Skeletal muscle tissue (tissue), 4 donors: Measurements from ENCODE around the gene CCDC92B. TPM values are rescaled to one million over a fixed set of nuclear protein-coding genes. Genes with fewer than 3 reads are reported as not detected.
A peak's percentile ranks its signal among the peaks of the same experiment; 100 is the strongest.

Experiments used
- H3K27ac ChIP-seq: one replicate; pipeline ENCODE4 v1.7.0; 2013; ENCODE audit warnings: mild to moderate bottlenecking, low read depth, low read length, inconsistent platforms
- H3K27me3 ChIP-seq, 3 donors: one replicate each; pipeline ENCODE4 v1.7.0; 2013; ENCODE audit warnings: low read length in 3 of 3; ENCODE audit not compliant: control insufficient read depth in 3 of 3, insufficient read depth in 3 of 3
- H3K36me3 ChIP-seq, 3 donors: one replicate each; pipeline ENCODE4 v1.7.0; 2013; ENCODE audit warnings: low read length in 3 of 3; ENCODE audit not compliant: control insufficient read depth in 3 of 3, insufficient read depth in 3 of 3
- H3K4me1 ChIP-seq, 3 donors: one replicate each; pipeline ENCODE4 v1.7.0; 2013; ENCODE audit warnings: low read length in 3 of 3, mild to moderate bottlenecking in 3 of 3; ENCODE audit not compliant: control insufficient read depth in 3 of 3, insufficient read depth in 3 of 3
- H3K4me3 ChIP-seq, 3 donors: one replicate each; pipeline ENCODE4 v1.7.0; 2013; ENCODE audit warnings: low read length in 3 of 3
- H3K9ac ChIP-seq, 3 donors: one replicate each; pipeline ENCODE4 v1.7.0; 2013; ENCODE audit warnings: low read length in 3 of 3, mild to moderate bottlenecking in 3 of 3, moderate library complexity in 2 of 3, low read depth in 1 of 3
- H3K9me3 ChIP-seq, 3 donors: one replicate each; pipeline ENCODE4 v1.7.0; 2013; ENCODE audit warnings: low read length in 3 of 3; ENCODE audit not compliant: control insufficient read depth in 3 of 3
- total RNA-seq: library from RNA; depleted of rRNA; stranded (reverse); fragments of >200 nt; gene quantifications from one replicate; pipeline ENCODE4 v1.2.3, GENCODE V29; 2014
- donor health status: Osteomylitis.

CCDC92B gene
- not detected for total RNA-seq

DNA sequence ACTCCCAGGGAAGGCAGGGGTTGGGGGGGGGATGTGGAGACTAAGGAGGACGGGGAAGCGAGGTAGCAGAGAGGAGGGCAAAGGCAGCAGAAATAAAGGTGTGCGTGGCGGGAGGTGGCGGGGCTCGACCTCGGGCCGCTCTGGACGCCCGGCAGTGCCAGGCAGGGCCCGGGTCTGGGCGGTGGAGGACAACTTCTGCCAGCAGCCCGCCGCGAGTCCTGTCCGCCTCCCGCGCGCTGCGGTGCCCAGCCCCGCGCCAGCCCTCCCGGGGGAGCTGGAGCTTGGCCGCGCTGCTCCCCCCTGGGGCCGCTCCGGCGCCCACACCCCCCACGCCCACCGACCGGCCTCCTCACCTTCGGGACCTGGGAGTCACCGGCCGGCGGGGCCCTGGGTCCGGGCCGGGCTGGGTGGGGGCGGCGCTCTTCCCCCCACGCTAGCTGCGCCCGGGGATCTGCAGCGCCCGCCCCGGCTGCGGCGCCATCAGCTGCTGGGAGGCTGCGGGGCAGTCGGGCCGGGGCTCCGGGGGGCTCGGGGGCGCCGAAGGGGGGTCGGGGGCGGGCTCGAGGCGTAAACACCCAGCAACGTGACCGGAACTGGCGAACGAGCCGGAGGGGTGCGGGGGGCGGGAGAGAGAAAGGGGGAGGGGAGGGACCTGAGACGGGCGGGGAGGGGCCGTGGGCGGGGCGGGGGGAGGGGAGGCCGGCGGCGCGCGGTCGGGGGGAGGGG is at the start of gene CCDC92B:
CCDC92B (minus strand) TSS at position 595 of the 726 bp plus-strand sequence. CDS start 14,507 bp downstream, outside the sequence.
- H3K27me3 ChIP-seq: peaks cover 22 to 40% (median 33%) of the 10 kb centered on the region in 3 donors
- H3K9ac ChIP-seq: no peak within 1 kb of the TSS
- no peak within 1 kb of the TSS for H3K27ac ChIP-seq
- no peaks in the 10 kb centered on the region for H3K4me1 ChIP-seq
- H3K4me3 ChIP-seq: no peak within 1 kb of the TSS
- no peaks in the 10 kb centered on the region for H3K36me3 ChIP-seq
- H3K9me3 ChIP-seq: no peaks in the 10 kb centered on the region

DNA sequence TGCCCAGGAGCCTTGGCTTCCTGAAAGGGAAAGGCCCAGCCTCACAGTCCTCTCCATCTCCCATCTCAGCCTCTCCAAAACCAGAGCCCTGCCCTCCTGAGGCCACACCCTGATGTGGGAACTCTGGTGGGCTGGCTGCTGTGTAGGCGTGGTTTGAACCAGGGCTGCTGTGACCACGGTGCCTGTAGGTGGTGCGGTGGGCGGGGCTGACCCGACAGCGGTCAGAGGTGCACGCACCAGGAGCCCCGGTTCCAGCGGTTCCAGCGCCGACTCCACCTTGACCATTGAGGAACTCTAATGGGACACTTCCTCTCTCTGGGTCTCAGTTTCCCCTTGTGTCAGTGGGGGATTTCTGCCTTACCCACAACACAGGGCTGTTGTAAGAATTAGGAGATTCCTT is 49.2 kb upstream of the CCDC92B start:
- no peak overlapping the region for H3K27ac ChIP-seq
- peaks cover 0 to 5% (median 0%) of the 10 kb centered on the region in 3 donors for H3K4me1 ChIP-seq

DNA sequence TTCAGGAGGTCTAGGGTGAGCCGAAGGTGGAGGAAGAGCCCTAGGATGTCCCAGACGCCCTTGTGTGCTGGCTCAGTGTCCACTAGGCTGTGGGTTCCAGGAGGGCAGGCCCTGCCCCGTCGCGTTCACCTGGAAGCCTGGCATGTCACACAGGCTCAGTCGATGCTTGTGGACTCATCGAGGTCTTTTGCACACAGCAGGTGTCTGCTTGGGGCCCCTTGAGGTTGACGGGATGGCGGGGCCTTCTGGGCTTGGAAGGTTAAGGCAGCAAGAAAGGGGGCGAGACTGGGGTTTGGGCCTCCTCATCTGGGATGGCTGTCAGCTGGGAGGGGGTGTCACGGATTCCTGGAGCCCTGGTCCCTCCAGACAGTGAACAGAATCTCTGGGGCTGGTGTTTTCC is 48.7 kb upstream of the CCDC92B start:
- Histone ChIP-seq H3K4me3 (no peak overlapping the region), H3K9ac (no peak overlapping the region), H3K9me3 (no peaks in the 10 kb centered on the region), H3K27ac (no peak overlapping the region), H3K36me3 (no peaks in the 10 kb centered on the region), H3K27me3 (peaks cover 30 to 48% (median 46%) of the 10 kb centered on the region in 3 donors), H3K4me1 (peaks cover 0 to 5% (median 0%) of the 10 kb centered on the region in 3 donors)

More for the DNA sequence above, 49.2 kb upstream of the CCDC92B start:
- Histone ChIP-seq H3K36me3 (no peaks in the 10 kb centered on the region), H3K4me3 (no peak overlapping the region), H3K9ac (no peak overlapping the region), H3K9me3 (no peaks in the 10 kb centered on the region), H3K27me3 (peaks cover 30 to 48% (median 46%) of the 10 kb centered on the region in 3 donors)

DNA sequence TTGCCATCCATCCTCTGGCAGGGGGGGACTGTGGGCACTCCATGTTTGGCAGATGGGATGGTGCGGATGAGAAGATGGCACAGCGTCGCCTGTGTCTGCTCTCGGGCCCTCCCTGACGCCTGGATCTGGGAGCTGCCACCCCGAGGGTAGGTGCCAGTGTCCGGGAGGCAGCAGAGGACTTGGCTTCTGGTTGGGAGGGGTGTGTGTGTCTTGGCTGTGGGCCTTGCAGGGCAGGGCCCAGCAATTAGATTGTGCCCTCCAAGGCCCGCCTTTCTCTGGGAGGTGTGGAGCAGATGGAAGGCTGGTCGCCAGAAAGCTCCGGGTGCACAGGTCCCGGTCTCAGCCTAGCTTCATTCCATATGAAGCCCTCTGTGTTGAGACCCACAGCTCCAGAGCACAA is 48.2 kb upstream of the CCDC92B start:
- Histone ChIP-seq H3K9ac (no peak overlapping the region), H3K4me3 (no peak overlapping the region), H3K27ac (no peak overlapping the region), H3K27me3 (peaks cover 30 to 48% (median 47%) of the 10 kb centered on the region in 3 donors), H3K9me3 (no peaks in the 10 kb centered on the region), H3K36me3 (no peaks in the 10 kb centered on the region), H3K4me1 (peaks cover 0 to 5% (median 0%) of the 10 kb centered on the region in 3 donors)

DNA sequence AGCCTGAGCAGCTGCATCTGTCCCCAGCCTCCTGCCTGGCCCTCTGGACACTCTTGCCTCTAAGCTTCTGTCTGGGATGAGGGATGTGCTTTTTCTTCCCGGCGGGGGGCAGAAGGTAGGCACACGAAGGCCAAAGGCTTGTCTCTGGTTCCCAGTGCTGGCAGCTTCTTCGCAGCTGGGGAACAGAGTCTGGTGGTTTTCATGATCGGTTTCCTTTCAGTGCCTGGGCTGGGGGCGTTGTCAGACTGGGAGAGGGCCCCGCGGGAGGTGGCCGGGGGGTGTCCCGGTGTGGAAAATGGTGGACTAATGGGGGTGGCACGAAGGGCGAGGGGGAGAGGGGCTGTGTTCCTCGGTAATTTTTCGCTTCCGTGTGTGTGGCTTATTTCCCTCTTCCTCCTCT is 47.8 kb upstream of the CCDC92B start:
- no peaks in the 10 kb centered on the region for H3K9me3 ChIP-seq
- H3K4me1 ChIP-seq: peaks cover 0 to 5% (median 0%) of the 10 kb centered on the region in 3 donors
- H3K27ac ChIP-seq: no peak overlapping the region
- peaks cover 32 to 52% (median 49%) of the 10 kb centered on the region in 3 donors for H3K27me3 ChIP-seq
- H3K9ac ChIP-seq: no peak overlapping the region
- peak overlapping the region in 2 of 3 donors; percentile 23 to 32 for H3K4me3 ChIP-seq
- H3K36me3 ChIP-seq: no peaks in the 10 kb centered on the region

DNA sequence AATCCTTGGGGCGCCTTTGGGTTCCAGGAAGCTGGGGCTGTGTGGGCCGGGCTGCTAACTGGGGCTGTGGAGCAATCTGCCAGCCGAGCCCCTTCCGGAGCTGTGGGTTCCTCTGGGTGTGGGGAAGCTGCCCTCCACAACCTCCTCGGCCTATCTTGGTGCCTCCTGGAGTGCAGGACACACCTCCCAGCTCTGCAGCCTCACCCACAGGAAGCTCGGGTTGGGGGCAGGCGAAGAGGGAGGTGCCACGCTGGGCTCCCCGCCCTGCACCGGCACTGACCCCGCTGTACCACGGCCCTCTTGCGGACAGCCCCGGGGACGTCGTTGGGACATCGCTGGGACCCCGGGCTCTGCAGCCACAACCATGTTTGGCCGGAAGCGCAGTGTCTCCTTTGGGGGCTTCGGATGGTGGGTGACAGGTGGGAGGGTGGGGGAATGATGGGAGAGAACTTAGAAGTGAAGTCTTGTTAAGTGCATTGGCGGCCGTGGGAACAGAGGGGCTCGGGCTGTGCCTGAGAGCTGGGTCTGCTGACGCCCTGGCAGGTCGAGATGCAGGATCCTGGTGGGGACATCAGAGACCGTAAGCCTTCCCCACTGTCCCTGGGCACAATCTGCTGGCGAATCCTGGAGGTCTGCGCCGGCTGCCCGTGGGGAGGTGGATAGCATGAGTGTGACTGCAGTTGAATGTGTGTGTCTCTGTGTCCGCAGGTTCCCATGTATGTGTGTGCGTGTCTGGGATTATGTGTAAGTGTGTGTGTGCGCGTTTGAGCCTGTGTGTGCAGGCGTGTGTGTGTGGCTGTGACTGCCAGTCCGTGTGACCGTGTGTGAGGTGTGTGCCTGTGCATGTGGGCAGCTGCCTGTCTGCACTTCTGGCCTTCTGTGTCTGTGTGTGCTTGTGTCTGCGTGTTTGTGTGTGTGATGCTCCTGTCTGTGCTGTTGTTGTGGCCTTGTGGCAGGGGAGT is 47.0 kb upstream of the CCDC92B start, which contains the start of gene RAP1GAP2:
RAP1GAP2 (plus strand) TSS at position 275 of the 962 bp plus-strand sequence; CDS start at position 365, 90 bp downstream.
- Histone ChIP-seq H3K4me3 (peak within 1 kb of the TSS; percentile 22 to 32 (median 23)), H3K27ac (no peak within 1 kb of the TSS), H3K4me1 (peaks cover 0 to 5% (median 0%) of the 10 kb centered on the region in 3 donors)

DNA sequence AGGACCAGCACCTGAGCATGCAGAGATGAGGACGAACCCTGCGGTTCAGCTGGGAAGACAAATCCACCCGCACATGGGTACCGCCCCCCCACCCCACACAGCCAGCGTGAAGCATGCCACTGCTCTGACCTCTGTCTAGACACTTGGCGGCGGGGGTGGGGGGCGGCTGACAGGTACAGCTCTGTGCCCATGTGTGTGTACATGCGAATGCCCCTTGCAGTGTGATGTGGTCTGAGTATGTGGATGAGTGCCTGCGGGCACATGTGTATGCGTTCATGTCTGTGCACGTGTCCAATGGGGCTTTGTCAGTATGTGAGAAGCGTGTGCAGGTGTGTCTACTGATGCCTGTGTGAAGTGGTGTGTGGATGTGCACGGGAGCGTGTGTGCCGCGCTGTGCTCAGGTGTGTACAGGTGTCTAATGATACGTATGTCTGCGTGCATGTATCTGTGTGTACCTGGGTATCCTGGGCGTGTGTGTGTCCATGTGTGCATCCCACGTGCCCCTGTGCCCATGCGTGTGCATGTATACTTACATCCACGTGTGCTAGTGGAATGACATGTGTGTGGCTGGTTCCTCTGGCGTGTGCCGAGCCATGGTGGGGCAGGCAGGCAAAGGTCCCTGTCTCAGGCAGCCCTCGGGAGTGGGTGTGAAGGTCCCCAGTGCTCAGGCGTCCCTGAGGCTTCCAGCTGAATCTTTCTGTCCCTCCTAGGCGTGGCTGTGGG is 46.1 kb upstream of the CCDC92B start:
- H3K27ac ChIP-seq: no peak overlapping the region
- no peak overlapping the region for H3K9ac ChIP-seq
- peaks cover 0 to 5% (median 0%) of the 10 kb centered on the region in 3 donors for H3K4me1 ChIP-seq
- H3K4me3 ChIP-seq: no peak overlapping the region
- H3K36me3 ChIP-seq: no peaks in the 10 kb centered on the region
- H3K9me3 ChIP-seq: no peaks in the 10 kb centered on the region
- peaks cover 35 to 56% (median 53%) of the 10 kb centered on the region in 3 donors for H3K27me3 ChIP-seq

More for the DNA sequence above, 47.0 kb upstream of the CCDC92B start, which contains the start of gene RAP1GAP2:
- no peaks in the 10 kb centered on the region for H3K9me3 ChIP-seq
- peaks cover 35 to 51% (median 50%) of the 10 kb centered on the region in 3 donors for H3K27me3 ChIP-seq
- H3K9ac ChIP-seq: no peak within 1 kb of the TSS
- H3K36me3 ChIP-seq: no peaks in the 10 kb centered on the region

DNA sequence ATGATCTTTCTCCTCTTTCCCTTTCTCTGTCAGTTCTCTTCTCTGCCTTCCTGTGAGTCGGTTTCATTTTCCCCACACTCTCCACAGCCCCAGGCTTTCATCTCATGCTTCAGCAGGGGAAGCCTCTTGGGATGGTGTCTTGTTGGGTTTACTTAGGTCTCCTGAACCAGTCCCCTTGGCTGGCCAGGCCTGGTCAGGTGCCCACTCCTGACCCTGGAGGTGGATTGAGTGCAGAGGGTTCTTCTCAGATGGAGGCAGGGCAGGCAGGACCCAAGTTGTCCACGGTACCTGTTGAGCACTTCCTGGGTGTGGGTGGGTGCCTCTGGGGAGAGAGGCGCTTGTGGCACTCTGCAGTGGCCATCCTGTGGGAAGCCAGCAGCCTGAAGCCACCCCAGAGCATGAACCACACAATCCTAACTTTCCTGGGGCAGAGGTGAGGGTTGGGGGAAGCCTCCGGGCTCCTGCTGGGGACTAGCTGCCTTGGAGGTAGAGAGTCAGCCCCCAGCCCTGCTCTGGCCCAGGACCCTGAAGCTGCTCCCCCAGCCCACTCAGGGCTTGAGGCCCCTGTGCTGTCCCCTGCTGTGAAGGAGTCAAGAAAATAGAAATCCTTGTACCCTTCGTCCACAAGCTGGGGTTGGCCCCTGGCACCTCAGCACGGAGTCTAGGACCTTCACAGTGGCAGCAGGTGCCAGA is 44.8 kb upstream of the CCDC92B start:
- Histone ChIP-seq H3K27me3 (peaks cover 28 to 47% (median 46%) of the 10 kb centered on the region in 3 donors), H3K4me1 (peaks cover 0 to 5% (median 0%) of the 10 kb centered on the region in 3 donors), H3K9ac (no peak overlapping the region), H3K27ac (no peak overlapping the region), H3K9me3 (no peaks in the 10 kb centered on the region), H3K36me3 (no peaks in the 10 kb centered on the region), H3K4me3 (no peak overlapping the region)
